ENCODE data around the gene DNAJC1.
"Not testable (repeated sequence)": the region's sequence is repeated elsewhere in the genome, so short reads cannot be mapped to it uniquely, and the experiment has no call there.

The DNAJC1 gene

DNA sequence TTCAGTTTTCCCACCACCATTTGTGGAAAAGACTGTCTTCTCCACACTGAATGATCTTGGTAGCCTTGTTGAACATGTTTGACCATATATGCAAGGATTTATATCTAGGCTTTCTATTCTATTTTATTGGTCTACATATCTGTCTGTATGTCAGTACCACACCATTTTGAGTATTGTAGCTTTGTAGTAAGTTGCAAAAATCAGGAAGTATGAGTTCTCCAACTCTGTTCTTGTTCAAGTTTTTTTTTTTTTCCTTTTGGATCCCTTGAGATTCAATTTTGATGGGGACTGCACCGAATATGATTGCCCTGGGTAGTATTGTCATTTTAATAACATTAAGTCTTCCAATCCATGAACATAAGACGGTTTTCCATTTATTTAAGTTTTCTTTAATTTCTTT, 176.8 kb downstream of the DNAJC1 start:
- DNase-seq (ENCODE audit: low read depth in 2 of 2) = no peak

- DNase-seq (ENCODE audit: low read depth in 2 of 2) = no peak
Measured at GRCh38 chr10:21825345-21825744, 178.2 kb downstream of the DNAJC1 start.

GRCh38 chr10:21824409-21824808, 179.1 kb downstream of the DNAJC1 start:
- no peak for DNase-seq (ENCODE audit: low read depth in 2 of 2)

GRCh38 chr10:21823617-21824016, 179.9 kb downstream of the DNAJC1 start:
- no peak for DNase-seq (ENCODE audit: low read depth in 2 of 2)

- DNase-seq (ENCODE audit: low read depth in 2 of 2) = not testable (repeated sequence)
Measured at GRCh38 chr10:21822273-21822672, 181.3 kb downstream of the DNAJC1 start.

GRCh38 chr10:21820952-21821351, 182.6 kb downstream of the DNAJC1 start:
- no peak for DNase-seq (ENCODE audit: low read depth in 2 of 2)

- not testable (repeated sequence) for DNase-seq (ENCODE audit: low read depth in 2 of 2)
Measured at GRCh38 chr10:21818416-21818815, 185.1 kb downstream of the DNAJC1 start.

DNA sequence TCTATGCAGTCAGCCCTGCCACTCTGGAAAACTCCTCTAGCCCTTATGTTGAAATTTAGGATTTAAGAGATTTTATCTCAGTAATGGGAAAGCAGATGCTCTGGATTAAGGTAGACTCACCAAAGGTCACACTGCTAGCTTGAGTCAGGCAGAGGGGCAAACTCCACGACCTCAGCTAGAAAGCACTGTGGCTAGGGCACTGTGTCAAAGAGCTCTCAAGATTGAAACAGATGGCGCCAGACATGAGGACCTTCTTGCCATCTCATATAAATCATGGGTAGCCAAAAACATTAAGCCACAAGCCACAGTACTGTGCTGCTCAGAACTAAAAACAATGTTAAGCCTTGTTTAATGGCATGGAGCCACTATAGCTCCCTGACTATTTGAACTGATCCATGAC, 188.7 kb downstream of the DNAJC1 start:
- DNase-seq (ENCODE audit: low read depth in 2 of 2) = no peak

DNA sequence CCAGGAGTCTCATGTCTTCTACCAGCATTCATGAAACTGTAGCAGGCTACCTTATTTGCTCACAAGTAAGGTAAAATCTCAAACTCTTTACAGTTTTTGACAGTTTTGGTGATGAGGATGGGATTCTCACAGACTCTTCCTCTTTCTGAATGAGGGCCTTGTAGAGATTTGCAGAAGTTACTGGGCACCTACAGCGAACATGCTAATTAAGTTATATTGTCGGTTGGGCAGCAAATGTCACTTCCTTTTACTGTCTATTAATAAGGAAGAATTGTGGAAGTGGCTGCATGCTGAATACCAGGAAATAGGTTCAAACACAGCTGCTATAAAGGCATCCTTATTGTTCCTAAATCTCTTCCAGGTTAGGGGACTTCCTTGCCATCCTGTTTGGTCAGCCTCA, 189.6 kb downstream of the DNAJC1 start:
- DNase-seq (ENCODE audit: low read depth in 2 of 2) = no peak

DNA sequence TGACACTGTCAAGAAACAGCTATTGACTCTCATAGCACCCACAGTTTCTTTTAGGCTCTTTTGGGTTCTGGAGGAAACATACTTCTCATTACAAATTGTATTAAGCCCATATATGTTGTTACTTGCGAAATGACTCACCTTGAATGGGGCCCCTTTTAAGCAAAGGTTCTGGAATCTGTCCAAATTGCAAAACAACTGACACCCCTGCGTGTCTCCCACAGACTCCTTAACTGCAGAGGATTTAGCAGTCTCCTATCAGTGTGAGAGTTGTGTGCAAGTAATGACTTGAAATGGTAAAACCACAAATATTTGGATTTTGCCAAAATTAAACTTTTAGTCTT, 192.3 kb downstream of the DNAJC1 start:
- no peak for DNase-seq (ENCODE audit: low read depth in 2 of 2)

- DNase-seq (ENCODE audit: low read depth in 2 of 2) = no peak
Measured at GRCh38 chr10:21810582-21811244, 192.8 kb downstream of the DNAJC1 start.

DNA sequence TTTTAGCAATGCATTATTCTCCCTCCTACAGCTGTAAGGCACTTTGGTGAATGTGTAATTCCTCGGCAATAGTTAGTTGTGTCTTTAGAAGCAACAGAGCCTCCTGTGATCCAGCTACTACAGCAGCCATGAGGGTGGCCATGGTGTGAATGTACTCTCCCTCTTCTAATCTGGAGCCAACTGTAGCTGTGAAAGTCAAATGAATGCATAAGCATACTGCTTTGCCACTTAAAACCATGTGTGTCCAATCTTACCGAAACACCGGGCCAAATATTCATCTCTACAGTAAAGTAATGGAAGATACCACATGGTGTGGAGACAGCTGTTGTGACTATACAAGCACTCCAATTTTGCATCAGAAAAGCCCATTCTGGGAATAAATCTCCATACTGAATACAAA, 195.0 kb downstream of the DNAJC1 start:
- DNase-seq (ENCODE audit: low read depth in 2 of 2) = no peak

- DNase-seq (ENCODE audit: low read depth in 2 of 2) = no peak
Measured at GRCh38 chr10:21807180-21807579, 196.3 kb downstream of the DNAJC1 start.

GRCh38 chr10:21803374-21803773, 200.2 kb downstream of the DNAJC1 start:
- no peak for DNase-seq (ENCODE audit: low read depth in 2 of 2)

GRCh38 chr10:21801609-21802008, 201.9 kb downstream of the DNAJC1 start:
- DNase-seq (ENCODE audit: low read depth in 2 of 2) = no peak

DNA sequence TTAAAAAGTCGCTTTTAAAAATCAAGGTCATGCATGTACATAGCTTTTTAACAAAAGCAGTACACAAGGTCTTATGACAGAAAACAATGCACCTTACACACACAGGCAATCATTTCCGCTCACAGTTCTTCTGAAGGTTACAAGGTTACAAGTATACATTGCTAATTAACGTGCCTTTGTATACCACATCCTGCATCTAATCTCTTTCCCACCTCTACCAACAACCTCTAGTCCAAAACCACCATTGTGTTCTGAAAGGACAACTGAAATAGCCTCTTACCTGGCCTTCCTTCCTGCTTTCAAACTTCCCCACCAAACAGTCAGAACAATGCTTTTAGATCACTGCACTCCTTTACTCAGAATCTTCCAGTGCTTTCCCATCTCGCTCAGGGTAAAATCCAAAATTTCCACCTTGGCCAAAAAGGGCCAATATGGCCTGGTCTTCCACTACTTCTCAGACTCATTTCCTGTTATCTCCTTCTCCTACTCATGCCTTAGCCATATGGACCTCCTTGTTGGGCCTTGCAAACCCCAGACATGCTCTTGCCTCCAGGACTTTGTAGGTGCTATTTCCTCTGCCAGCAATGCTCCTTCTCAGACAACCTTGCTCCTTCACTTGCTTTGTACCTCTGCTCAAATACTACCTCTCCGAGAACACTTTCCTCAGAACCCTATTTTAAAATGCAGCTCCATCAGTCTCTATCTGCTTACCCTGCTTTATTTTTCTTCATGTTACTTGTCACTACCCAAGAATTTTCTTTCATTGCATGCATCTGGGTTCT, 205.4 kb downstream of the DNAJC1 start:
- DNase-seq (ENCODE audit: low read depth in 2 of 2) = no peak

DNA sequence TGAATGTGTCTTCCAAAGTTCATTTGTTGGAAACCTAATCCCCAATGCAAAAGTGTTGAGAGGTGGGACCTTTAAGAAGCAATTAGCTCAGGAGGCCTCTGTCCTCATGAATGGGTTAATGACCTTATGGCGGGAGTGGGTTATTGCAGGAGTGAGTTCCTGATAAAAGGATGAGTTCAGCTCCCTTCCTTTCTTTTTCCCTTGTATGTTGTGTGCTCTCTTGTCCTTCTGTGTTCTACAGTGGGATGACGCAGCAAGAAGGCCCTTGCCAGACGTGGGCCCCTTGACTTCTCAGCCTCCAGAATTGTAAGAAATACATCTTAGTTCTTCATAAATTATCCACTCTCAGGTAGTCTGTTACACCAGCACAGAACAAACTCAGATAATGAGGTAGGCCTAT, 206.0 kb downstream of the DNAJC1 start:
- no peak for DNase-seq (ENCODE audit: low read depth in 2 of 2)

- no peak for DNase-seq (ENCODE audit: low read depth in 2 of 2)
Measured at GRCh38 chr10:21791276-21791675, 212.3 kb downstream of the DNAJC1 start.

- no peak for DNase-seq (ENCODE audit: low read depth in 2 of 2)
Measured at GRCh38 chr10:21776883-21777282, 226.6 kb downstream of the DNAJC1 start.

GRCh38 chr10:21771219-21771618, 232.3 kb downstream of the DNAJC1 start:
- DNase-seq (ENCODE audit: low read depth in 2 of 2) = no peak

DNA sequence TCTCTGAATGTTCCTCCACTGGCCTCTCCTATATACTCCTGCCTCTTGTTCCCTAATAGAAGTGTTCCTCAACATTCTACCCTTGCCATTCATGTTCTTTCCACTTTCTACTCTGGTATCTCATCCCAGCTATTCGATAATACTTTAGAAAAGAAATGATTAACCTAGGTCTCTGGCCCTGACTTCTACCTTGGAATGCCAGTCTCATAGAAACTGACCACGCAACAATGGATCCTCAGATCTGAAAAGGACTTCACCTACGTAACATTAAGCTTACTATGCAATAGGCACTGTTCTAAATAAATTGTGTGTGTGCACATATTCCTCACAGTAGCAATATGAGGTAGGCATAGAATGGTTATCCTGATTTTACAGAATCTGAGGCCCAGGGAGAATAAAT, 234.5 kb downstream of the DNAJC1 start:
- no peak for DNase-seq (ENCODE audit: low read depth in 2 of 2)

GRCh38 chr10:21764466-21765189, 238.9 kb downstream of the DNAJC1 start:
- no peak for DNase-seq (ENCODE audit: low read depth in 2 of 2)

- DNase-seq (ENCODE audit: low read depth in 2 of 2) = no peak
Measured at GRCh38 chr10:21760332-21760731, 243.2 kb downstream of the DNAJC1 start.
